ENCODE measurements around the gene RBFOX2.

DNA sequence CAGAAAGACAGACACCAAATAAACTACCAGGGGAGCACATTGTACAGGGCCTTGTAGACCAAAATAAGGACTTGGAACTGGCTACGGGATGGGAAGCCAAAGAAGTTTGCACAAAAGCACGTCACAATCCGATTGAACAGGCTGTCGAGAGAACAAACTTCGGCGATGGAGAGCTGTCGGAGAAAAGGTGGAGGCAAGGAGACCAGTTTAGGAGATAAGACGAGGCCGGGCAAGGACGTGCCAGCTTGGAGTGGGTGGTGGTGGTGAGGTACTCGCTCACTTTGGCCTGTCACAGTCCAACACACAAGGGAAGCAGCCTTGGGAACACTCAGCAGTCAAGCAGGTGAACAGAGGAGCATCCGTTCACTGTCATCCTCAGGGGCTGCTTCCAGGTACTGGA lies 291.9 kb downstream of the RBFOX2 start:
- TF ChIP-seq POLR2AphosphoS5 (IDR thresholded peaks at IDR 0.05; ENCODE audit: low read depth): no peak
- no peak for TF ChIP-seq CTCF (conservative IDR thresholded peaks at IDR 0.05; ENCODE audit: low read depth in 2 of 2)
- no peak for TF ChIP-seq CREB1 (CRISPR knock-in tag; IDR thresholded peaks at IDR 0.05; ENCODE audit: low read depth)
- no peak for TF ChIP-seq REST (IDR thresholded peaks at IDR 0.05; ENCODE audit: unreplicated experiment)
- no peak for TF ChIP-seq EZH2phosphoT487 (IDR thresholded peaks at IDR 0.05; ENCODE audit: unreplicated experiment)
- no peak for TF ChIP-seq EZH2 (IDR thresholded peaks at IDR 0.05; ENCODE audit: low read depth, unreplicated experiment)
- TF ChIP-seq, protein P1, sequence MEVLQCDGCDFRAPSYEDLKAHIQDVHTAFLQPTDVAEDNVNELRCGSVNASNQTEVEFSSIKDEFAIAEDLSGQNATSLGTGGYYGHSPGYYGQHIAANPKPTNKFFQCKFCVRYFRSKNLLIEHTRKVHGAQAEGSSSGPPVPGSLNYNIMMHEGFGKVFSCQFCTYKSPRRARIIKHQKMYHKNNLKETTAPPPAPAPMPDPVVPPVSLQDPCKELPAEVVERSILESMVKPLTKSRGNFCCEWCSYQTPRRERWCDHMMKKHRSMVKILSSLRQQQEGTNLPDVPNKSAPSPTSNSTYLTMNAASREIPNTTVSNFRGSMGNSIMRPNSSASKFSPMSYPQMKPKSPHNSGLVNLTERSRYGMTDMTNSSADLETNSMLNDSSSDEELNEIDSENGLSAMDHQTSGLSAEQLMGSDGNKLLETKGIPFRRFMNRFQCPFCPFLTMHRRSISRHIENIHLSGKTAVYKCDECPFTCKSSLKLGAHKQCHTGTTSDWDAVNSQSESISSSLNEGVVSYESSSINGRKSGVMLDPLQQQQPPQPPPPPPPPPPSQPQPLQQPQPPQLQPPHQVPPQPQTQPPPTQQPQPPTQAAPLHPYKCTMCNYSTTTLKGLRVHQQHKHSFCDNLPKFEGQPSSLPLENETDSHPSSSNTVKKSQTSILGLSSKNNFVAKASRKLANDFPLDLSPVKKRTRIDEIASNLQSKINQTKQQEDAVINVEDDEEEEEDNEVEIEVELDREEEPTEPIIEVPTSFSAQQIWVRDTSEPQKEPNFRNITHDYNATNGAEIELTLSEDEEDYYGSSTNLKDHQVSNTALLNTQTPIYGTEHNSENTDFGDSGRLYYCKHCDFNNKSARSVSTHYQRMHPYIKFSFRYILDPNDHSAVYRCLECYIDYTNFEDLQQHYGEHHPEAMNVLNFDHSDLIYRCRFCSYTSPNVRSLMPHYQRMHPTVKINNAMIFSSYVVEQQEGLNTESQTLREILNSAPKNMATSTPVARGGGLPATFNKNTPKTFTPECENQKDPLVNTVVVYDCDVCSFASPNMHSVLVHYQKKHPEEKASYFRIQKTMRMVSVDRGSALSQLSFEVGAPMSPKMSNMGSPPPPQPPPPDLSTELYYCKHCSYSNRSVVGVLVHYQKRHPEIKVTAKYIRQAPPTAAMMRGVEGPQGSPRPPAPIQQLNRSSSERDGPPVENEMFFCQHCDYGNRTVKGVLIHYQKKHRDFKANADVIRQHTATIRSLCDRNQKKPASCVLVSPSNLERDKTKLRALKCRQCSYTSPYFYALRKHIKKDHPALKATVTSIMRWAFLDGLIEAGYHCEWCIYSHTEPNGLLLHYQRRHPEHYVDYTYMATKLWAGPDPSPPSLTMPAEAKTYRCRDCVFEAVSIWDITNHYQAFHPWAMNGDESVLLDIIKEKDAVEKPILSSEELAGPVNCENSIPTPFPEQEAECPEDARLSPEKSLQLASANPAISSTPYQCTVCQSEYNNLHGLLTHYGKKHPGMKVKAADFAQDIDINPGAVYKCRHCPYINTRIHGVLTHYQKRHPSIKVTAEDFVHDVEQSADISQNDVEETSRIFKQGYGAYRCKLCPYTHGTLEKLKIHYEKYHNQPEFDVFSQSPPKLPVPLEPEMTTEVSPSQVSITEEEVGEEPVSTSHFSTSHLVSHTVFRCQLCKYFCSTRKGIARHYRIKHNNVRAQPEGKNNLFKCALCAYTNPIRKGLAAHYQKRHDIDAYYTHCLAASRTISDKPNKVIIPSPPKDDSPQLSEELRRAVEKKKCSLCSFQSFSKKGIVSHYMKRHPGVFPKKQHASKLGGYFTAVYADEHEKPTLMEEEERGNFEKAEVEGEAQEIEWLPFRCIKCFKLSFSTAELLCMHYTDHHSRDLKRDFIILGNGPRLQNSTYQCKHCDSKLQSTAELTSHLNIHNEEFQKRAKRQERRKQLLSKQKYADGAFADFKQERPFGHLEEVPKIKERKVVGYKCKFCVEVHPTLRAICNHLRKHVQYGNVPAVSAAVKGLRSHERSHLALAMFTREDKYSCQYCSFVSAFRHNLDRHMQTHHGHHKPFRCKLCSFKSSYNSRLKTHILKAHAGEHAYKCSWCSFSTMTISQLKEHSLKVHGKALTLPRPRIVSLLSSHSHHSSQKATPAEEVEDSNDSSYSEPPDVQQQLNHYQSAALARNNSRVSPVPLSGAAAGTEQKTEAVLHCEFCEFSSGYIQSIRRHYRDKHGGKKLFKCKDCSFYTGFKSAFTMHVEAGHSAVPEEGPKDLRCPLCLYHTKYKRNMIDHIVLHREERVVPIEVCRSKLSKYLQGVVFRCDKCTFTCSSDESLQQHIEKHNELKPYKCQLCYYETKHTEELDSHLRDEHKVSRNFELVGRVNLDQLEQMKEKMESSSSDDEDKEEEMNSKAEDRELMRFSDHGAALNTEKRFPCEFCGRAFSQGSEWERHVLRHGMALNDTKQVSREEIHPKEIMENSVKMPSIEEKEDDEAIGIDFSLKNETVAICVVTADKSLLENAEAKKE (CRISPR knock-in tag; IDR thresholded peaks at IDR 0.05): no peak
- TF ChIP-seq JUNB (IDR thresholded peaks at IDR 0.05; ENCODE audit: unreplicated experiment): no peak
- no peak for TF ChIP-seq STAT1 (IDR thresholded peaks at IDR 0.05; ENCODE audit: unreplicated experiment)
- TF ChIP-seq NANOG (IDR thresholded peaks at IDR 0.05; ENCODE audit: borderline replicate concordance): no peak
- TF ChIP-seq, protein P2, sequence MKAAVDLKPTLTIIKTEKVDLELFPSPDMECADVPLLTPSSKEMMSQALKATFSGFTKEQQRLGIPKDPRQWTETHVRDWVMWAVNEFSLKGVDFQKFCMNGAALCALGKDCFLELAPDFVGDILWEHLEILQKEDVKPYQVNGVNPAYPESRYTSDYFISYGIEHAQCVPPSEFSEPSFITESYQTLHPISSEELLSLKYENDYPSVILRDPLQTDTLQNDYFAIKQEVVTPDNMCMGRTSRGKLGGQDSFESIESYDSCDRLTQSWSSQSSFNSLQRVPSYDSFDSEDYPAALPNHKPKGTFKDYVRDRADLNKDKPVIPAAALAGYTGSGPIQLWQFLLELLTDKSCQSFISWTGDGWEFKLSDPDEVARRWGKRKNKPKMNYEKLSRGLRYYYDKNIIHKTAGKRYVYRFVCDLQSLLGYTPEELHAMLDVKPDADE (IDR thresholded peaks at IDR 0.05): no peak

All from GM23338 (cell line).